ENCODE data around the gene CCDC3.
A peak's percentile ranks its signal among the peaks of the same experiment; 100 is the strongest.

CCDC3 gene

GRCh38 chr10:12971001-12971788, 30.3 kb downstream of the CCDC3 start:
- no peak for DNase-seq
- intact Hi-C loops (cut with DNase I), result no loop called here

DNA sequence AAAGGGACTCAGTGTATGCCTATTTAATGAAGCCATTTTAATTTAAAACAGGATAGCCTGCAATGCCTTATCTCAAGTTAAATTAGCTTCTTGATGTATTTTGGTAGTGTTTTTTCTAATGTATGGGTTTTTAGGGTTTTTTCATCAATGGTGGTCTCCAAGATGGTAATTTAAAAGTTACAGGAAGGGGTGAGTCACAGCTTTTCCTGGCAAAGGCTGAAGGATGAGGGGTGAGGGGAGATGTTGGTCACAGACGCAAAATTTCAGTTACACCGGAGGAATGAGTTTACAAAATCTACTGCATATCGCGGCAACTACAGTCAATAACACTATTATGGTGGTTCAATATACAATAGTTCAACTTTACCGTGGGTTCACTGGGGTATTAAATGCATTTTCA, 31.6 kb downstream of the CCDC3 start:
- intact Hi-C loops (cut with DNase I), result no loop called here
- DNase-seq, result no peak

- no peak for DNase-seq
- intact Hi-C loops (cut with DNase I), result no loop called here
Measured at GRCh38 chr10:12966067-12966466, 35.4 kb downstream of the CCDC3 start.

DNA sequence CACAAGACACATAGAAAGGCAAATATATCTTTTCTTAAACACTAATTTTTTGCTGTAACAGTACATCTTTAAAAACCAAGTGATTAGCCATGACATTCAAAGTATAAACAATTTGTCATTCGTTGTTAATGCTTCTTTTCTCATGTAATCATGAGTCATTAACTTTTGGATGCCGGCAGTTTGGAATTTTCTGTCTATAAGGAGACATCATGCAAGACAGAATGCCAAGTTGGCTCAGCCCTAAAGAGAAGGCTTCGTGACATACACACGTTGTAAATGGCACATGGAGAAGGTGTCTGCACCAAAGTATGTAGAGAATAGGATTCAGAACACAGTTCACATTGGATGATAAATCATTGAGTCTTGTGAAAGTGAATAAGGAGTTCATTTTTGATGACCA, 35.9 kb downstream of the CCDC3 start:
- no peak for DNase-seq
- intact Hi-C loops (cut with DNase I), result no loop called here

DNA sequence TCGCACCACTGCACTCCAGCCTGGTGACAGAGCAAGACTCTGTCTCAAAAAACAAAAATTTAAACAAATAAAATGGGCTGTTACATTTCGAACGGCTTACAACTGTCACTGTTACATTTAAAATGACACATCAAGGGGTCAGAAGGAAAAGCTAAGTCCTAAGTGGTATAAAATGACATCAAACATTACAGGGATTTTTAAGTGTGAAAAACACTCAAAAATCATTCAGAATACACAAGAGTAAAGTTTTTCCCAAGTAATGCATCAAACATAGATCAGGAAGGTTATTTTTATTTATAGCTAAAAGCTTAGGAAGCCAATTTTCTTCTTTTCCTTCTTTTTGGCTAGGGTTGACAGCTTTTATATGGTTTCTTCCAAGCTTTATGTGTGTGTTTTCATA, 39.0 kb downstream of the CCDC3 start:
- intact Hi-C loops (cut with DNase I), result no loop called here
- DNase-seq, result no peak

- intact Hi-C loops (cut with DNase I), result no loop called here
- DNase-seq, result no peak
Measured at GRCh38 chr10:12961416-12962205, 39.9 kb downstream of the CCDC3 start.

DNA sequence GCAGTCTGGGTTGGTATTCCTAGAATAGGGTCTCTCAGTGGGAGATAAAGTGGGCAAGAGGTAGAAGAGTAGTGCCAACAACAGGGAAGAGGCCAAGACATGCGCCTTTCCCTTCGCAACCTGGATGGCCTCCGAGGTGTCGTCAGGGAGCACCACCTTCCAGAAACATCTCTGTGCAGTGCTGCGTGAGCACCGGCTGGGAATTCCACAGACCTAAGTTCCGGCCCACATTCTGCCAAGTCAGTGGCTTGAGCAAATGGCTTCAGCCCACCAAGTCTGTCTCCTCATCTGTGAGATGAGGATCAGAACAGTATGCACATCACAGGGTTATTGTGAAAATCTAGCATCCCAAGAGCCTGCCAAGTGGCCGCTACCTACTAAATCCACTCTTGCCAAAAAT, 40.6 kb downstream of the CCDC3 start:
- intact Hi-C loops (cut with DNase I), result no loop called here
- DNase-seq, result no peak

- DNase-seq, result no peak
- intact Hi-C loops (cut with DNase I), result no loop called here
Measured at GRCh38 chr10:12960334-12960898, 41.1 kb downstream of the CCDC3 start.

- peak in 1 of 42 donors; percentile 25 for DNase-seq
- intact Hi-C loops (cut with DNase I), result no loop called here
Measured at GRCh38 chr10:12958546-12959110, 42.9 kb downstream of the CCDC3 start.

- peak in 1 of 42 donors; percentile 18 for DNase-seq
- intact Hi-C loops (cut with DNase I), result no loop called here
Measured at GRCh38 chr10:12957081-12957480, 44.4 kb downstream of the CCDC3 start.

GRCh38 chr10:12954866-12955265, 46.6 kb downstream of the CCDC3 start:
- intact Hi-C loops (cut with DNase I), result no loop called here
- DNase-seq, result no peak

DNA sequence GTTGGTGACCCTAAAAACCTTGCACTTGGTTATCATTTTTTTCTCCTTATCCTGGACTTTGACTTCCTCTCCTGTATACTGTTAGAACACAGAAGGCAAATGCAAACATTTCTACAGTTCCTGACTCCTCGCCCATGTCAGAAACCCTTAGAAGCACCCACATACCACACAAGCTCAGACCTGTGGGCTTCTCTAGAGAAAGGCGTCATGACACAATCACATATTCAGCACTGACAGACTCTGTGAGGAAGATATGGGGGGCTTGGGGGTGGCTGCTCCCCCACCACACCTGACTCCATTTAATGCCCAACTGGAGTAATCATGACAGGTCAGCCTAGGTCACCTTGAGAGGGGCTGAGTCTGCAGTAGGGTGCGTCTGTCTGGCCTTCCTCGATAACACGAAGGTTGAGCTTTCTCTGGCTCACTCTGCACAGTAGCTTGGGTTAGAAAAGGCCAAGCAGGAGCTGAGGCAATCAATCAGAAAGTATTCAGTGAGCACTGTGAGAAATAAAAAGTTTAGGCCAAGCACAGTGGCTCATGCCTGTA, 50.9 kb downstream of the CCDC3 start:
- no peak for DNase-seq
- intact Hi-C loops (cut with DNase I), result no loop called here

- DNase-seq, result peak in 1 of 42 donors; percentile 23
- intact Hi-C loops (cut with DNase I), result no loop called here
Measured at GRCh38 chr10:12949248-12949647, 52.3 kb downstream of the CCDC3 start.

DNA sequence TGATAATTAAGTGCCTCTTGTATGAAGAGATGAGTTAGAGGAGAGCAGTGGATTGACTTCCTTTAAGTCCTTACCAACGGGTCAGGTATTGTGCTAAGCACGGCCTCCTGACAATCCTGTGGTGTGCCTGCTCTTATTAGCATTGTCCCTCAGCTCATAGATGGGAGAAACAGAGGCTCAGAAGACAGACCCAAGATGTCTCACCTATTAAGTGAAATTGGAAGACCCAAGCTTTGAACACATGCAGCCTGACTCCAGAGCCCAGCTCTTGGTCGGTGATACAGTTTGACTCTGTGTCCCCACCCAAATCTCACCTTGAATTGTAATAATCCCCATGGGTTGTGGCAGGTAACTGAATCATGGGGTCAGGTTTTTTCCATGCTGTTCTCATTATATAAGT, 53.8 kb downstream of the CCDC3 start:
- intact Hi-C loops (cut with DNase I), result no loop called here
- DNase-seq, result no peak

DNA sequence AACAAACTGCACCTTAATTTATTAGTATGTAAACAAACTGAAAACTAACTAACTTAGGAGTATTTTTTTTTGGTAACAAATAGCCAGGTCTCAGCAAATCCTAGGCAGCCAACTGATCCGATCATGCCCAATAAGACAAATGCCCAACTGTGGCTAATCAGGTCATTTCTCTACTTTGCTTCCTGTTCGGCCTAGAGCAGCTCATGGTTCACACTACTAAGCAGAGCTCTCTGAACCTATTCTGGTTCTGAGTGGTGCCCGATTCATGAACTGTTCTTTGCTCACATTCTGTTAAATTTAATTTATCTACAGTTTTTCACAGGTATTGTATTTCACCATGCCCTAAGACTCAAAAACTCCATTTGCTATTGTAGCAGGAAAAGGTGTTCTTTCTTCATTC, 55.1 kb downstream of the CCDC3 start:
- intact Hi-C loops (cut with DNase I), result no loop called here

GRCh38 chr10:12945690-12946359, 55.7 kb downstream of the CCDC3 start:
- intact Hi-C loops (cut with DNase I), result no loop called here
- no peak for DNase-seq

More for the DNA sequence above, 55.1 kb downstream of the CCDC3 start:
- DNase-seq, result no peak

- intact Hi-C loops (cut with DNase I), result no loop called here
- DNase-seq, result no peak
Measured at GRCh38 chr10:12944931-12945330, 56.6 kb downstream of the CCDC3 start.

DNA sequence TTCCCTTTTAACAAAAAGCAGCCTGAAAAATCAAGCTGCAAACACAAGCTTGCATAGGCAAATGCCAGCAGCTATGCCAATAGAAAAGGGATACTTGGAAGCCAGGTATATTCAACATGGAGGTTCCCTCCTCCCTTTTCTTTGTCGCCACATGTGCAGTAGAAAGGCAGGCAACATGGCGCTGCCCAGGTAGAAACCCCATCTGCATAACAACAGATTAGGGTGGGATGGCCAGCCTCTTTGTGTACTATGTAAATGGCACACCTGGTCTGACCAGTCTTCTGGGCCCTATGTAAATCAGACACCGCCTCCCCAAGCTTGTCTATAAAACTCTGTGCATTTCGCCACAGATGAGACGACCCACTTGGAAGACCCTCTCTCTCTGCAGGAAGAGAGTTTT, 58.1 kb downstream of the CCDC3 start:
- no peak for DNase-seq

DNA sequence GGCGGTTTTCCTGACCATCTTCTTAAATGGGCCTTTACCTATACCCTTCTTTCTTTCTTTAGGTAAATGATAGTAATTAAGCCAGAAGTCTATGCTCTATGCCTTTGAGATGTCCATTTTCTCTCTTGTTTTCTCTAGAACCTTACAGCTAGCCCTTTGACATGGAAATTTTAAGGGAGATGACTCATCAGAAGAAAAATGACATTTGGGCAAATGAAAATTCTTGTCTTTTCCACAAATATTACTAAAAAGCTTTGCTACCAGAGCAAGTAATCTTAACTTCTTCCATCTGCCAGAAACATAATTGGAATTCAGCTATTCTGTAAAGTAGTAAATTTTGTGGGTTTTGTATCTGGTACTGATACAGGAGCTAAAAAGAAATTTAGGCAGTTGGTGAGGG, 59.5 kb downstream of the CCDC3 start:
- no peak for DNase-seq
- intact Hi-C loops (cut with DNase I), result no loop called here

More for the DNA sequence above, 58.1 kb downstream of the CCDC3 start:
- intact Hi-C loops (cut with DNase I), result no loop called here

Data from head of caudate nucleus (tissue), 42 donors.